Bronchial epithelial cell (primary cell): Measurements from ENCODE around the gene F3. TPM values are rescaled to one million over a fixed set of nuclear protein-coding genes. Genes with fewer than 3 reads are reported as not detected.

Source experiments
- DNase-seq: peaks from one replicate; pipeline ENCODE4 v3.0.0-alpha.2; 2010; ENCODE audit warnings: low read depth
- FAIRE-seq: peaks from 2 replicates; lab custom pipeline; 2011; peaks lifted over from hg19 to GRCh38; lab: Jason Lieb, UNC
- H3K27me3 ChIP-seq: 2 replicates; pipeline ENCODE4 v1.5.1; 2011; ENCODE audit warnings: low read length; ENCODE audit not compliant: control insufficient read depth, insufficient read depth
- H3K36me3 ChIP-seq: 2 replicates; pipeline ENCODE4 v1.5.1; 2011; ENCODE audit warnings: low read length; ENCODE audit not compliant: control insufficient read depth, insufficient read depth
- H3K4me3 ChIP-seq: 2 replicates; pipeline ENCODE4 v1.5.1; 2011; ENCODE audit warnings: mild to moderate bottlenecking, low read depth, low read length, control low read depth
- CTCF ChIP-seq: IDR thresholded peaks from 2 replicates; pipeline ENCODE4 v1.5.1; 2011; ENCODE audit warnings: mild to moderate bottlenecking, moderate library complexity, low read length, control low read depth, inconsistent platforms; ENCODE audit not compliant: insufficient read depth, severe bottlenecking
- total RNA-seq: library from RNA; depleted of rRNA; stranded (reverse); fragments of >200 nt; gene quantifications from 2 replicates; pipeline ENCODE4 v1.2.1, GENCODE V29; 2014

The F3 gene
- 326 and 618 TPM in 2 replicates for total RNA-seq

DNA sequence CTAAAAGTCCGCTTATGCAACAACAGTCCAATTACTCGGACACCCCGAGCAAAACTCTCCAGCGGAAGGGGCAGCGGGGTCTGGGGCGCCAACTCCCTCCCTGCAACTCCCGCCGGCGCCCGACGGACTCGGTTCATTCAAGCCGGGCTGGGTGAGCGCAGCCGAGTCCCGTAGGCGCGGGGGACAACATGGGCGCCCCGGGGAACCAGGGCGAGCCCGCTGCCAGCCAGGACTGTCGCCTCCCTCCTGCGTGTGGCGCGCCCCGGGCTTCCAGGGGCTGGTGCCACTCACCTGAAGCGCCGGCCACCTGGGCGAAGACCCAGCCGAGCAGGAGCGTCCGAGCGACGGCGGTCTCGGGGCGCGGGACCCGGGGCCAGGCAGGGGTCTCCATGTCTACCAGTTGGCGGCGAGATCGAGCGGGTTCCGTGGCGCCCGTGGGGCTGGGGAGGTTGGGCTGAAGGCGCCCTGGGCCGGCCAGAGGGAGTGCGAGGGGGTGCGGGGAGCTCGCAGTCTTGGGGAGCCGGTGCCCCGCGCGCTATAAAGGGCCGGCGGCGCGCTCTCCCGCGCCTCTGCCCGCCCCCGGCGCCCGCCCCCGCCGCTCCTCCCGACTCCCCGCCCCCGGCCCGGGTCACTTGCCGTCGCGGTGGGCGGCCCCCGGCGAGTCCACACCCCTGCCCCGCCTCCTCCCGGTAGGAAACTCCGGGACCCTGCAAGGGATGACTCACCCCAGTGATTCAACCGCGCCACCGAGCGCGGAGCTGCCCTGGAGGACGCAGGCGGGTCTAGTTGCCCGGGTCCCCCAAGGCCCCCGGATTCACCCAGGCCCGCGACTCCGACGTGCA is at the start of gene F3:
Gene F3 (minus strand): TSS at position 514 of the 842 bp plus-strand sequence. CDS start 123 bp downstream, at position 391.
- DNase-seq (peak; percentile 88), FAIRE-seq (no peak)
- Histone ChIP-seq H3K36me3 (peaks cover 13% of the 10 kb centered on the region), H3K27me3 (no peaks in the 10 kb centered on the region), H3K4me3 (peak within 1 kb of the TSS; percentile 72)
- peak; percentile 2 for TF ChIP-seq CTCF

- no peak for FAIRE-seq
- DNase-seq, result no peak
- H3K4me3 ChIP-seq, result no peak overlapping the region
Observed at GRCh38 chr1:94590203-94591137, 48.9 kb upstream of the F3 start.

GRCh38 chr1:94589728-94590127 is 48.2 kb upstream of the F3 start:
- FAIRE-seq (no peak), DNase-seq (no peak)

More at GRCh38 chr1:94590203-94591137, 48.9 kb upstream of the F3 start:
- no peak for TF ChIP-seq CTCF
- H3K36me3 ChIP-seq, result no peaks in the 10 kb centered on the region
- H3K27me3 ChIP-seq, result no peaks in the 10 kb centered on the region

GRCh38 chr1:94582565-94582964 is 41.0 kb upstream of the F3 start:
- Histone ChIP-seq H3K4me3 (no peak overlapping the region), H3K27me3 (no peaks in the 10 kb centered on the region), H3K36me3 (no peaks in the 10 kb centered on the region)
- TF ChIP-seq CTCF, result no peak
- DNase-seq (no peak), FAIRE-seq (no peak)

More at GRCh38 chr1:94589728-94590127, 48.2 kb upstream of the F3 start:
- no peak for TF ChIP-seq CTCF
- Histone ChIP-seq H3K36me3 (no peaks in the 10 kb centered on the region), H3K4me3 (no peak overlapping the region), H3K27me3 (no peaks in the 10 kb centered on the region)

- no peak for DNase-seq
- no peaks in the 10 kb centered on the region for H3K36me3 ChIP-seq
- no peak for TF ChIP-seq CTCF
- no peak overlapping the region for H3K4me3 ChIP-seq
- H3K27me3 ChIP-seq, result no peaks in the 10 kb centered on the region
- FAIRE-seq, result no peak
Observed at GRCh38 chr1:94580367-94581115, 39.0 kb upstream of the F3 start.
